ENCODE results near the gene ALDH4A1. TPM values are rescaled to one million over a fixed set of nuclear protein-coding genes. Genes with fewer than 3 reads are reported as not detected.

The ALDH4A1 gene
- total RNA-seq, 1 donor from 2014 or later = 30.0 TPM

DNA sequence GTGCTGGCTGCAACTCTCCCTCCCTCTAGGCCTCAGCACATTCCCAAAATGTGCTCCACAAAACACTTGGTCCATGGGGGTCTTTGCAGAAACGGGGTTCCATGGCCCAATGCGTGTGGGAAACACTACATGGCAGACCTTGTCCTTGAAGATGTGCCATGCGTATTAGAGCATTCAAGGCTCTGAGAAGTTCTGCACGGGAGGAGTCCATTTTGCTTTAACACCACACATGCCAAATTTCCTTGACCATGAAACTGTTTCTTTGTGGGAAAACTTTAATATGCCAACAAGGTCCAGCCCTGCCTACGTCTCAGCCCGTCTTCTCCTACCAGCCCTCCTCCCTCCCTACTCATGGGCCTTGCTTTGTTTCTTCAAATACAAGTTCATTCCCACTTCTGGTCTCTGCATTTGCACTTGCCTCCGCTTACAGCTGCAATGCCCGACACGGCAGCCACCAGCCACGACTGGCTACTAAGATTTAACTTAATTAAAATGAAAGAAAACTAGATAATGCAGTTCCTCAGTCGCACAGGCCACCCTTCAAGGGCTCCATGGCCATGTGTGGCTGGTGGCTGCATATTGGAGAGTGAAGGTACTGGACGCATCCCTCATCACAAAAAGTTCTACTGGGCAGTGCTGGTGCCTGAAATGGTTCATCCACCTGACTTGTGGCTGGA, 23.7 kb downstream of the ALDH4A1 start:
- Mint-ChIP-seq H3K27ac (no peak overlapping the region), H3K4me1 (ENCODE audit: low read depth) (no peaks in the 10 kb centered on the region), H3K36me3 (ENCODE audit: insufficient read depth) (peaks cover 9% of the 10 kb centered on the region), H3K9me3 (ENCODE audit: low read depth) (no peaks in the 10 kb centered on the region), H3K27me3 (no peaks in the 10 kb centered on the region), H3K4me3 (ENCODE audit: low read depth) (no peak overlapping the region)
- no peak for DNase-seq (ENCODE audit: low spot score, unreplicated experiment)
- TF ChIP-seq, protein P1, sequence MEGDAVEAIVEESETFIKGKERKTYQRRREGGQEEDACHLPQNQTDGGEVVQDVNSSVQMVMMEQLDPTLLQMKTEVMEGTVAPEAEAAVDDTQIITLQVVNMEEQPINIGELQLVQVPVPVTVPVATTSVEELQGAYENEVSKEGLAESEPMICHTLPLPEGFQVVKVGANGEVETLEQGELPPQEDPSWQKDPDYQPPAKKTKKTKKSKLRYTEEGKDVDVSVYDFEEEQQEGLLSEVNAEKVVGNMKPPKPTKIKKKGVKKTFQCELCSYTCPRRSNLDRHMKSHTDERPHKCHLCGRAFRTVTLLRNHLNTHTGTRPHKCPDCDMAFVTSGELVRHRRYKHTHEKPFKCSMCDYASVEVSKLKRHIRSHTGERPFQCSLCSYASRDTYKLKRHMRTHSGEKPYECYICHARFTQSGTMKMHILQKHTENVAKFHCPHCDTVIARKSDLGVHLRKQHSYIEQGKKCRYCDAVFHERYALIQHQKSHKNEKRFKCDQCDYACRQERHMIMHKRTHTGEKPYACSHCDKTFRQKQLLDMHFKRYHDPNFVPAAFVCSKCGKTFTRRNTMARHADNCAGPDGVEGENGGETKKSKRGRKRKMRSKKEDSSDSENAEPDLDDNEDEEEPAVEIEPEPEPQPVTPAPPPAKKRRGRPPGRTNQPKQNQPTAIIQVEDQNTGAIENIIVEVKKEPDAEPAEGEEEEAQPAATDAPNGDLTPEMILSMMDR (IDR thresholded peaks at IDR 0.05; ENCODE audit: unreplicated experiment) = no peak

DNA sequence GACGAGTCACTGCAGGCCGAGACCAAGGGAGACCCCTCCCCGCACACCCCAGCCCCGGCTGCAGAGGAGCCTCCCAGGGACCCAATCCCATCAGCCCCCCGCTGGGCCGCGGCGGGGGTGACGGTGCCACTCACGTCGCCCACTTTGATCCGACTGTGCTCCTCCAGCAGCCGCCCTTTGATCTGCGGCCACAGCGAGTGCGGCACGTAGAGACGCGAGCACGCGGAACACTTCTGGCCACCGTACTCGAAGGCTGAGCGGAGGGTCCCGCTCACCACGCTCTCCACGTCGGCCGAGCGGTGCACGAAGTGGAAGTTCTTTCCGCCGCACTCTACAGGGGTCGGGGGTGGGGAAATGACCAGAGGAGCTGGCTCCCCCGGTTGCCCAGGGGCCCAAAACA, 25.1 kb downstream of the ALDH4A1 start:
- Mint-ChIP-seq H3K27ac (no peak overlapping the region), H3K36me3 (ENCODE audit: insufficient read depth) (peaks cover 8% of the 10 kb centered on the region), H3K4me3 (ENCODE audit: low read depth) (no peak overlapping the region), H3K27me3 (no peaks in the 10 kb centered on the region), H3K9me3 (ENCODE audit: low read depth) (no peaks in the 10 kb centered on the region), H3K4me1 (ENCODE audit: low read depth) (no peaks in the 10 kb centered on the region)
- TF ChIP-seq, protein P1 (IDR thresholded peaks at IDR 0.05; ENCODE audit: unreplicated experiment) = no peak
- DNase-seq (ENCODE audit: low spot score, unreplicated experiment) = no peak

DNA sequence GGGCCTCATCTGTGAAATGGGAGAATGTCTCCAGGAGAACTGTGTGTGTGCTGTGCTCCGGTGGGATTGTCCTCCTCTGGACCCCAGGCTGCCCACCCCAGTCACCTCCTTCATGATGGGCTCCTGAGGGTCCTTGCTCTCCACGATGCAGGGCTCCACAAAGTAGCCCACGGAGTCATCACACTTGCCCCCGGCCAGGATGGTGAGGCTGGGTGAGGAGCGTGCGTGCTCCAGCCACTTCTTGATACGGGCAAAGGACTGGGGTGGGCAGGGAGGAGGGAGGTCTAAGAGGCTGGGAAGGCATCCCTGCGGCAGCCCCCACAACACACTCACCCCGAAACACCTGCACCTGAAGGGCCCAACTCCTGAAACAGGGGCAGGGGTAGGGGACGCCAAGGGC, 26.1 kb downstream of the ALDH4A1 start:
- Mint-ChIP-seq H3K27ac (no peak overlapping the region), H3K36me3 (ENCODE audit: insufficient read depth) (peaks cover 6% of the 10 kb centered on the region), H3K4me1 (ENCODE audit: low read depth) (no peaks in the 10 kb centered on the region), H3K4me3 (ENCODE audit: low read depth) (no peak overlapping the region), H3K27me3 (no peaks in the 10 kb centered on the region), H3K9me3 (ENCODE audit: low read depth) (no peaks in the 10 kb centered on the region)
- DNase-seq (ENCODE audit: low spot score, unreplicated experiment) = no peak
- TF ChIP-seq, protein P1 (IDR thresholded peaks at IDR 0.05; ENCODE audit: unreplicated experiment) = no peak

DNA sequence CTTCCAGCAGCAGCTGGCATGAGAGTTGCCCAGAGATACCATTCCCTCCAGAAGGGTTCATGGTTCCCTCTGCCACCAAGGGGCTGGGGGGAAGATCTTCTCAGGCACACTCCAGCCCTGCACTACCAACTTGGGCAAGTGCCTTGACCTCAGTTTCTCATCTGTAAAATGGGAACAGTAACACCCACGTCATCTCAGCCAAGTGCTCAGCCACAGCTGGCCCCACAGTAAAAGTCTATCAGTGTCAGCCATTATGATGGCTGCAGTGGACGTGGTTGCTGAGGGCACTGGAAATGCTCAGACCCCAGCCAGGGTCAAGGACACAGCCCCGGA, 26.6 kb downstream of the ALDH4A1 start:
- Mint-ChIP-seq H3K36me3 (ENCODE audit: insufficient read depth) (peaks cover 3% of the 10 kb centered on the region), H3K27ac (no peak overlapping the region), H3K4me3 (ENCODE audit: low read depth) (no peak overlapping the region), H3K9me3 (ENCODE audit: low read depth) (no peaks in the 10 kb centered on the region), H3K4me1 (ENCODE audit: low read depth) (no peaks in the 10 kb centered on the region), H3K27me3 (no peaks in the 10 kb centered on the region)
- DNase-seq (ENCODE audit: low spot score, unreplicated experiment) = no peak
- TF ChIP-seq, protein P1 (IDR thresholded peaks at IDR 0.05; ENCODE audit: unreplicated experiment) = no peak

DNA sequence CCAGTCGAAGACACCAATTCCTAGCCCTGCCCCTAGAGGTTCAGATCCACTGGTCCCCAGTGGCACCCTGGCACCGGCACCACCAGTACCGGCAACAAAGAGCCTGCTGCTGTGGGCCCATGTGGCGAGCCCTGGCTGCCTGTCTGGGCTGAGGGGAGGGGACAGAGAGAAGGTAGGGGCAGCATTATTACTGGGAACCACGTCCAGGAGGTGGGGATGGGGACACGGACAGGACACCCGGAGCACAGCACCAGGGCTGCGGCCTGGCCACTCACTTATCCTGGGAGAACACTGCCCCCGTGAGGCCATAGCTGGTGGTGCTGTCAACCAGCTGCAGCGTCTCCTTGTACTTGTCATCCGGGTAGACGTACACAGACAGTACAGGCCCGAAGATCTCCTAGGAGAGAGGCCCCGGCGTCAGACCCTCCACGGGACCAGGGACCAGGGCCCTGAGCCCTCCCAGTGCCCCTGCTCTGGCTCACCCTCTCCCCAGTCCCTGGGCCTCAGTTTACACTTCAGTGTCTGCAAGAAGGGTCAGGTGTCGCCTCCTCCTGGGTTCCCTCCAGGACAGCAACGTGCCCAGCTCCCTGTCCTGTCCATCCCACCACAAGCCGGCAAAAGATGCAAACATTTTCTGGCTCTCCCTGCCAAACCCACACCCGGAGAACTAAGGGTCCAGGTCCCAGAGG, 27.1 kb downstream of the ALDH4A1 start:
- H3K9me3 Mint-ChIP-seq (ENCODE audit: low read depth) = no peaks in the 10 kb centered on the region
- H3K27me3 Mint-ChIP-seq = no peaks in the 10 kb centered on the region
- TF ChIP-seq, protein P1 (IDR thresholded peaks at IDR 0.05; ENCODE audit: unreplicated experiment) = peak; percentile 90

More for the DNA sequence above, 27.1 kb downstream of the ALDH4A1 start:
- no peak overlapping the region for H3K4me3 Mint-ChIP-seq (ENCODE audit: low read depth)
- no peak overlapping the region for H3K27ac Mint-ChIP-seq
- no peaks in the 10 kb centered on the region for H3K4me1 Mint-ChIP-seq (ENCODE audit: low read depth)
- peaks cover 3% of the 10 kb centered on the region for H3K36me3 Mint-ChIP-seq (ENCODE audit: insufficient read depth)
- peak; percentile 80 for DNase-seq (ENCODE audit: low spot score, unreplicated experiment)
